ENCODE data around the gene FAM186B. TPM values are rescaled to one million over a fixed set of nuclear protein-coding genes. Genes with fewer than 3 reads are reported as not detected.

Gene FAM186B
- total RNA-seq, 1 donor from 2014 or later: 0.26 TPM

- TF ChIP-seq CTCF (IDR thresholded peaks at IDR 0.05; ENCODE audit: insufficient read depth, low read length, severe bottlenecking): no peak
- DNase-seq (ENCODE audit: low read depth): no peak
- H3K4me3 ChIP-seq (ENCODE audit: low read depth, low read length): no peak overlapping the region
- no peak for FAIRE-seq
- no peaks in the 10 kb centered on the region for H3K27me3 ChIP-seq (ENCODE audit: control insufficient read depth, insufficient read depth, low read length)
- H3K36me3 ChIP-seq (ENCODE audit: control insufficient read depth, insufficient read depth, low read length): peaks cover 56% of the 10 kb centered on the region
Observed at GRCh38 chr12:49560695-49561094, 44.7 kb downstream of the FAM186B start.

GRCh38 chr12:49559011-49559675 is 46.3 kb downstream of the FAM186B start:
- no peak overlapping the region for H3K4me3 ChIP-seq (ENCODE audit: low read depth, low read length)
- peak; percentile 18 for FAIRE-seq
- no peak for TF ChIP-seq CTCF (IDR thresholded peaks at IDR 0.05; ENCODE audit: insufficient read depth, low read length, severe bottlenecking)
- no peaks in the 10 kb centered on the region for H3K27me3 ChIP-seq (ENCODE audit: control insufficient read depth, insufficient read depth, low read length)
- H3K36me3 ChIP-seq (ENCODE audit: control insufficient read depth, insufficient read depth, low read length): peaks cover 42% of the 10 kb centered on the region
- no peak for DNase-seq (ENCODE audit: low read depth)

GRCh38 chr12:49558526-49558925 is 46.9 kb downstream of the FAM186B start:
- Histone ChIP-seq H3K36me3 (ENCODE audit: control insufficient read depth, insufficient read depth, low read length) (peaks cover 41% of the 10 kb centered on the region), H3K4me3 (ENCODE audit: low read depth, low read length) (no peak overlapping the region), H3K27me3 (ENCODE audit: control insufficient read depth, insufficient read depth, low read length) (no peaks in the 10 kb centered on the region)
- DNase-seq (ENCODE audit: low read depth) (no peak), FAIRE-seq (no peak)
- no peak for TF ChIP-seq CTCF (IDR thresholded peaks at IDR 0.05; ENCODE audit: insufficient read depth, low read length, severe bottlenecking)

GRCh38 chr12:49557917-49558215 is 47.6 kb downstream of the FAM186B start:
- H3K36me3 ChIP-seq (ENCODE audit: control insufficient read depth, insufficient read depth, low read length): peaks cover 35% of the 10 kb centered on the region
- H3K4me3 ChIP-seq (ENCODE audit: low read depth, low read length): no peak overlapping the region
- TF ChIP-seq CTCF (IDR thresholded peaks at IDR 0.05; ENCODE audit: insufficient read depth, low read length, severe bottlenecking): peak; percentile 29
- no peak for DNase-seq (ENCODE audit: low read depth)
- no peaks in the 10 kb centered on the region for H3K27me3 ChIP-seq (ENCODE audit: control insufficient read depth, insufficient read depth, low read length)
- FAIRE-seq: no peak

- Histone ChIP-seq H3K36me3 (ENCODE audit: control insufficient read depth, insufficient read depth, low read length) (peaks cover 32% of the 10 kb centered on the region), H3K4me3 (ENCODE audit: low read depth, low read length) (no peak overlapping the region), H3K27me3 (ENCODE audit: control insufficient read depth, insufficient read depth, low read length) (no peaks in the 10 kb centered on the region)
- no peak for FAIRE-seq
- DNase-seq (ENCODE audit: low read depth): no peak
- TF ChIP-seq CTCF (IDR thresholded peaks at IDR 0.05; ENCODE audit: insufficient read depth, low read length, severe bottlenecking): no peak
Observed at GRCh38 chr12:49557187-49557916, 48.1 kb downstream of the FAM186B start.

Measured in bronchial epithelial cell (primary cell).